Body of pancreas (tissue), 4 donors: ENCODE results near the gene RITA1.

Experiments used
- CTCF ChIP-seq, 7 experiments: fragments of 450-650 bp in 4 of 7; fragments of 200-600 bp in 3 of 7; sonication (generic) in 3 of 7; IDR thresholded peaks; one replicate each; pipeline ENCODE4 v1.5.1; 2016 to 2019; ENCODE audit warnings: antibody characterized with exemption in 7 of 7
- POLR2A ChIP-seq, 3 donors: fragments of 450-650 bp; IDR thresholded peaks; one replicate each; pipeline ENCODE4 v1.6.1; 2016; ENCODE audit warnings: antibody characterized with exemption in 3 of 3, mild to moderate bottlenecking in 2 of 3

GRCh38 chr12:113234483-113234882 lies 49.0 kb downstream of the RITA1 start:
- TF ChIP-seq CTCF (IDR thresholded peaks at IDR 0.05): no peak
- no peak for TF ChIP-seq POLR2A (IDR thresholded peaks at IDR 0.05)
